Gastroesophageal sphincter (tissue), 3 donors: ENCODE measurements around the gene PLAGL2.

Experiments used
- EP300 ChIP-seq: sonication (generic); formaldehyde crosslinking; IDR thresholded peaks from one replicate; pipeline ENCODE4 v1.6.1; 2017; ENCODE audit warnings: antibody characterized with exemption, mild to moderate bottlenecking
- POLR2A ChIP-seq, 2 donors: fragments of 450-650 bp; IDR thresholded peaks; one replicate each; pipeline ENCODE4 v1.6.1; 2017; ENCODE audit warnings: antibody characterized with exemption in 2 of 2, mild to moderate bottlenecking in 2 of 2, moderate library complexity in 1 of 2
- POLR2AphosphoS5 ChIP-seq: sonication (generic); formaldehyde crosslinking; IDR thresholded peaks from one replicate; pipeline ENCODE4 v1.6.1; 2017; ENCODE audit warnings: antibody characterized with exemption
- TF ChIP-seq, protein P1 (sequence below), 4 experiments: fragments of 200-600 bp in 2 of 4; fragments of 450-650 bp in 2 of 4; sonication (generic) in 1 of 4; IDR thresholded peaks; one replicate each; pipeline ENCODE4 v1.5.1; 2017 to 2019; ENCODE audit warnings: antibody characterized with exemption in 4 of 4, mild to moderate bottlenecking in 2 of 4, moderate library complexity in 2 of 4

DNA sequence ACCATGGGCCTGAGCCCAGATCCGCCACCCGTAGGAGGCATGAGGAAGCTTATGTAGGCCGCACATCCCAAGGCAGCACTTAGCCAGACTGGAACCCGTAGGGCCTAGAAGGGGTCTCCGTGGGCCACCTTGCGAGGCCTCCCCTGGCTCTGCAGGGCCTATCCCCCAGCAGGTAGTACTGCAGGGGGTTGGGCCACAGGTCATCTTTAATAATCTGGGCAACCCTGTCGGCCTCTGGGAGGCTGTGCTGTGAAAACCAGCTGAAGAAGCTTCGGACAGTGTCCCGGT is 18.5 kb downstream of the PLAGL2 start:
- TF ChIP-seq, protein P1, sequence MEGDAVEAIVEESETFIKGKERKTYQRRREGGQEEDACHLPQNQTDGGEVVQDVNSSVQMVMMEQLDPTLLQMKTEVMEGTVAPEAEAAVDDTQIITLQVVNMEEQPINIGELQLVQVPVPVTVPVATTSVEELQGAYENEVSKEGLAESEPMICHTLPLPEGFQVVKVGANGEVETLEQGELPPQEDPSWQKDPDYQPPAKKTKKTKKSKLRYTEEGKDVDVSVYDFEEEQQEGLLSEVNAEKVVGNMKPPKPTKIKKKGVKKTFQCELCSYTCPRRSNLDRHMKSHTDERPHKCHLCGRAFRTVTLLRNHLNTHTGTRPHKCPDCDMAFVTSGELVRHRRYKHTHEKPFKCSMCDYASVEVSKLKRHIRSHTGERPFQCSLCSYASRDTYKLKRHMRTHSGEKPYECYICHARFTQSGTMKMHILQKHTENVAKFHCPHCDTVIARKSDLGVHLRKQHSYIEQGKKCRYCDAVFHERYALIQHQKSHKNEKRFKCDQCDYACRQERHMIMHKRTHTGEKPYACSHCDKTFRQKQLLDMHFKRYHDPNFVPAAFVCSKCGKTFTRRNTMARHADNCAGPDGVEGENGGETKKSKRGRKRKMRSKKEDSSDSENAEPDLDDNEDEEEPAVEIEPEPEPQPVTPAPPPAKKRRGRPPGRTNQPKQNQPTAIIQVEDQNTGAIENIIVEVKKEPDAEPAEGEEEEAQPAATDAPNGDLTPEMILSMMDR (IDR thresholded peaks at IDR 0.05): no peak
- TF ChIP-seq POLR2A (IDR thresholded peaks at IDR 0.05) (no peak), EP300 (no peak), POLR2AphosphoS5 (no peak)
